GM19351 (cell line): Measurements from ENCODE around the gene SYNDIG1.

Experiments
- ATAC-seq: cut with Tn5 transposase; IDR thresholded peaks from one replicate; pipeline ENCODE4 v1.9.1; 2021; ENCODE audit warnings: mild to moderate bottlenecking, moderate library complexity; ENCODE audit not compliant: unreplicated experiment

Gene SYNDIG1

DNA sequence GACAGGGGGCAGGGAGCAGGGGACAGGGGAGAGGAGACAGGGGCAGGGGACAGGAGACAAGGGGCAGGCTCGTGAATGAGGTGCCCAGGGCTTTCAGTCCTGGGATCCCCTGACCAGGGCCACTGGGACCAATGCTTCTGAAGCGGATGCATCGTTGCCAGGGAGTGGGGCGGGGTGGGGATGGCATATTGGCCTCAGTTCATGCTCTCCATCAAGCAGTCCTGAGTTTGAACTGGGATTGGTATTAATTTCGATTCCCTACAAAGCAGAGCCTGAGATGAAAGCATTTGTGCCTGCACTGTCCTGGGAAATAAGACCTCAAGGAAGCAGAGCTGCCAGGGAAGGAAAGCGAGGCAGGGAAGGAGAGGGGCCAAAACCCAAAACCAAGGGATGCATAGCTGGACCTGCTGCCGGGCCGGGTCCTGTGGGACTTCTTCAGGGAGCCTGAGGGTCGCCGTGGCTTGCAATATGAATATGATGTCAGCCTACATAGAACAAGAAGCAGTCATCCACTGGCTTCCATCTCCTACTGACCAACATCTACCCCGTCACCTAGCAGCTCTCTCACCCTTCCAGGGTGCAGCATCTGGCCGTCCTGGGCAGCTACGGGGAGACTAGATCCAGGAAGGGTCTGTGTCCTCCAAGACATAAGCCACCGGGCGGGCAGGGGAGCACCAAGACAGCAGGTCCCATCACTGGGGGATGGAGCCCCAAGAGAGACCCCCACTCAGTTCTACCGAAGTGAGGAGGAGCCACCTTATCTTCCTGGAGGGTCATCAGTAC is 233.3 kb downstream of the SYNDIG1 start:
- ATAC-seq, result no peak

DNA sequence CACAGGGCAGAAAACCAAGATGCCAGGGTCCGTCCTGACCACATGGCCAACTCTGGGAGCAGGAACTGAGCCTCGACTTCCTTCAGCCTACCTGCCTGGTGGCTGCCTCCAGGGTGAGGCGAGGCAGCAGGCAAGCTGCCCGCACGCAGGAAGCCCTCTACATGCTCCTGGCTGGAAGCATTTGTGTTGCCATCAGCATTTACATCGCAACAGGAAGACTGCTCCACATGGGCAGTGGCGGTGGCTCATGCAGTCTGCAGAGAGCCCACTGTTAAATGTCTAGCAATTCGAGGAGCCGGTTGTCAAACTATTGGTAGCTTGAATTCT is 233.8 kb downstream of the SYNDIG1 start:
- no peak for ATAC-seq

DNA sequence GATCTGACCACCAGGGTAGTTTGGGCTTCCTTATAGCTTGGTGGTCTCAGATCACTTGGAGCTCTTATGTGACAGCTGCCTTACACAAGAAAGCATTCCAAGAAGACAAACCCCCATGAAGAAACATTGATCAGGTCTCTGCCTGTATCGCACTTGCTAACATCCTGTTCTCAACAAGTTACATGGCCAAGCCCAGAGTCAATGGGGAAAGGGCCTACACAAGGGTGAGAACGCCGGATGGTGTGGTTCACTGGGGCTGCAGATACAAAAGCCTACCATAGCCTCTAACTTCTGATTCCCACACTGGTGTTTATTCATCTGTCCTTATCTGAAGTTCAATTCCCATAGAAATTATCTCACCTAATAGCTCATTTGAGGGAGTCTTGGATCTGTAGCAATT is 235.5 kb downstream of the SYNDIG1 start:
- ATAC-seq, result no peak

DNA sequence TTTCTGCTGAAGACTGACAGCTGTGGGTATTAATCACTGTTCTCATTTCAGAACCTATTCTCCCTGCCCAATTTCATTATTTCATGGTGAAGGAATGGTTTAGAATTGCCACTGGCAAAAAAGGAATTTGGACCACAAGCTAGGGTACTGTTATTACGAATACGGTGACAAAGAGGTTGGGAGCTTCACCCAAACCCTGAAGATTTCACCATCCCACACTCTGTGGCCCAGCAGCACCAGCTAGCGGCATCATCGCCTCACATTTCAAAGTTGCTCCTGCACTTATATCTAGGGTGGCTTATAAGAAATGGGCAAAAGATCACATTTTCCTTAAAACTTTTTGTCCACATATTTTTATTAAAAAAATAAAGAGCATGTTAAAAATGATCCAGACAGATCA is 236.1 kb downstream of the SYNDIG1 start:
- ATAC-seq, result no peak

DNA sequence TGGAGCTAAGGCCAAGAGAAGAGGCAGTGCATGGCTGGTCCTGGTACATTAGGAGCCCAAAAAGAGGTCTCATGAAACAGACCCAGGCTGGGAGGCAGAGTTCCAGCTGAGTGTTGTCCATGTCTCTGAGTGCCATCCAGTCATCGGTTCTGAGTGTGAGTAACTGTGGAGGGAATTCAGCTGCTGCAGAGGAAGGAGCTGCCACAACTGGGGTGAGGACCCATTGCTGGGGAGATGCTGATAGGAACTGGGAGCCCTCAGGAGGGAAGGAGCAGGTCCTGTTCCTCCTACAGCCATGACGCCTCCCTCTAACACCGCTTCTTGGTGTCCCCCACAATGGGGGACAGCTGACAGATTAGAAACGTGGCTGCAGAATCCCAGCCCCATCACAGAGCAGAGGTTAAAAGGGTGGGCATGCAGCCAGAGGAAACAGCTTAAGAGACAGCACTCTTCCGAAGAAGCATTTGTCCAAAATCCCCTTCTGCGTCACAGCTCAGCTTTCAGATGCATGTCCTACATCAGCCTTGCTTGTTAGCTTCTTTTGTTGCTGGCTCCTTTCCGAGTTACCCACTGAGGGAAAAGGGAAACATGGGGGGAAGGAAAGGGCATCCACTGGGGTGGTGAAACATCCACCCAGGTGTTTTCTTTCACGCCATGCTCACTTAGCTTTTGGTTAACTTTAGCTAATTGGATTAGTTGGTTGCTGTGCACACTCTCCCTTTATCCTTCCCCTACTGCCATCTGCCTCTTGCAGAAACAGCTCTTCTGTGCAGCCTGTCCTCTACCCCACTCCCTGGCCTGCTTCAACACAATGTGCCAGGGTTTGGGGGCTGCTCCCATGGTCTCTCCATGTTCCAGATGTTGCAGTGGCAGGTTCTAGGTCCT is 239.2 kb downstream of the SYNDIG1 start:
- ATAC-seq, result no peak
